HepG2 (cell line): ENCODE results near the gene FUT4. TPM values are rescaled to one million over a fixed set of nuclear protein-coding genes. Genes with fewer than 3 reads are reported as not detected.

Source experiments
- AGO1 ChIP-seq: fragments of 200-400 bp; formaldehyde crosslinking; IDR thresholded peaks from 2 replicates; pipeline ENCODE4 v1.6.1; 2017; ENCODE audit warnings: mild to moderate bottlenecking, low read depth, low read length, moderate library complexity; ENCODE audit not compliant: poor library complexity, severe bottlenecking
- DNMT1 ChIP-seq: sonication (generic); formaldehyde crosslinking; IDR thresholded peaks from 2 replicates; pipeline ENCODE4 v1.5.1; 2020; ENCODE audit warnings: mild to moderate bottlenecking, missing genetic modification reagents
- GZF1 ChIP-seq: sonication (generic); formaldehyde crosslinking; IDR thresholded peaks from 2 replicates; pipeline ENCODE4 v1.5.1; 2020; ENCODE audit warnings: mild to moderate bottlenecking, missing genetic modification reagents
- JUN ChIP-seq: sonication (generic); formaldehyde crosslinking; IDR thresholded peaks from 2 replicates; pipeline ENCODE4 v1.4.0; 2020; ENCODE audit warnings: mild to moderate bottlenecking, missing genetic modification reagents
- KLF6 ChIP-seq: IDR thresholded peaks from 2 replicates; pipeline ENCODE4 v1.8.0; 2016; ENCODE audit warnings: missing biosample characterization, missing genetic modification reagents
- MIER3 ChIP-seq: IDR thresholded peaks from 2 replicates; pipeline ENCODE4 v1.6.1; 2016; ENCODE audit warnings: missing compliant biosample characterization, borderline replicate concordance
- MYNN ChIP-seq: sonication (generic); formaldehyde crosslinking; IDR thresholded peaks from 2 replicates; pipeline ENCODE4 v1.4.0; 2020; ENCODE audit warnings: mild to moderate bottlenecking, low read depth, missing genetic modification reagents
- NFKBIZ ChIP-seq: IDR thresholded peaks from 2 replicates; pipeline ENCODE4 v1.6.1; 2018; ENCODE audit warnings: missing genetic modification reagents, missing compliant biosample characterization
- PAWR ChIP-seq: sonication (generic); formaldehyde crosslinking; IDR thresholded peaks from 2 replicates; pipeline ENCODE4 v1.4.0; 2020; ENCODE audit warnings: missing genetic modification reagents, mild to moderate bottlenecking, borderline replicate concordance
- PTBP1 ChIP-seq: fragments of 200-400 bp; formaldehyde crosslinking; IDR thresholded peaks from 2 replicates; pipeline ENCODE4 v1.6.1; 2018; ENCODE audit warnings: low read length, low read depth; ENCODE audit not compliant: poor library complexity, severe bottlenecking
- RAD21 ChIP-seq: fragments of 450-650 bp; formaldehyde crosslinking; IDR thresholded peaks from 2 replicates; pipeline ENCODE4 v1.5.0; 2020; ENCODE audit warnings: mild to moderate bottlenecking
- SKI ChIP-seq: fragments of 450-650 bp; IDR thresholded peaks from one replicate; pipeline ENCODE4 v1.6.1; 2018; ENCODE audit warnings: mild to moderate bottlenecking; ENCODE audit not compliant: partially characterized antibody
- SRY ChIP-seq: sonication (generic); formaldehyde crosslinking; IDR thresholded peaks from 2 replicates; pipeline ENCODE4 v1.8.0; 2022; ENCODE audit warnings: mild to moderate bottlenecking, missing genetic modification reagents
- TRIM24 ChIP-seq: sonication (generic); formaldehyde crosslinking; IDR thresholded peaks from 2 replicates; pipeline ENCODE4 v1.8.0; 2022; ENCODE audit warnings: mild to moderate bottlenecking, missing genetic modification reagents
- U2AF1 ChIP-seq: fragments of 200-400 bp; formaldehyde crosslinking; optimal IDR thresholded peaks from 2 replicates; pipeline ENCODE3; 2017; ENCODE audit warnings: mild to moderate bottlenecking, low read depth, low read length
- ZNF260 ChIP-seq: sonication (generic); formaldehyde crosslinking; IDR thresholded peaks from 2 replicates; pipeline ENCODE4 v1.4.0; 2020; ENCODE audit warnings: missing genetic modification reagents, low read depth, mild to moderate bottlenecking, borderline replicate concordance
- ZNF556 ChIP-seq: sonication (generic); formaldehyde crosslinking; IDR thresholded peaks from 2 replicates; pipeline ENCODE4 v1.4.0; 2020; ENCODE audit warnings: mild to moderate bottlenecking, missing genetic modification reagents, borderline replicate concordance
- ZNF567 ChIP-seq: sonication (generic); formaldehyde crosslinking; IDR thresholded peaks from 2 replicates; pipeline ENCODE4 v1.8.1; 2023; ENCODE audit warnings: mild to moderate bottlenecking, missing genetic modification reagents, borderline replicate concordance
- ZNF709 ChIP-seq: sonication (generic); formaldehyde crosslinking; IDR thresholded peaks from 2 replicates; pipeline ENCODE4 v1.5.0; 2020; ENCODE audit warnings: mild to moderate bottlenecking, missing genetic modification reagents
- ZNF775 ChIP-seq: sonication (generic); formaldehyde crosslinking; IDR thresholded peaks from 2 replicates; pipeline ENCODE4 v1.4.0; 2020; ENCODE audit warnings: missing genetic modification reagents, mild to moderate bottlenecking, moderate library complexity, borderline replicate concordance
- ZNF839 ChIP-seq: sonication (generic); formaldehyde crosslinking; IDR thresholded peaks from 2 replicates; pipeline ENCODE4 v1.4.0; 2020; ENCODE audit warnings: missing genetic modification reagents, mild to moderate bottlenecking, borderline replicate concordance
- polyA plus RNA-seq, 8 experiments: library from polyadenylated mRNA; depleted of rRNA in 3 of 8; stranded (reverse) in 7 of 8; unstranded in 1 of 8; fragments of >200 nt; fragmentation: Illumina TruSeq in 4 of 8; extraction: Trizol in 4 of 8; gene quantifications; 2 replicates each; pipeline versions ENCODE4 v1.2.1 to v1.2.3, GENCODE V29; 2011 to 2016; ENCODE audit warnings: low read depth in 4 of 8, missing spikeins in 1 of 8, mixed read lengths in 1 of 8; ENCODE audit not compliant: insufficient read depth in 1 of 8
- total RNA-seq, 5 experiments: library from RNA; depleted of rRNA; stranded (reverse); fragments of >200 nt; fragmentation: Illumina TruSeq; extraction: Trizol; gene quantifications; 2 replicates each; pipeline ENCODE4 v1.2.3, GENCODE V29; 2016; ENCODE audit warnings: low read depth in 1 of 5
- TF ChIP-seq, protein P1 (sequence below): sonication (generic); formaldehyde crosslinking; IDR thresholded peaks from 2 replicates; pipeline ENCODE4 v1.4.0; 2020; ENCODE audit warnings: missing genetic modification reagents, borderline replicate concordance
- TF ChIP-seq, protein P2 (sequence below): IDR thresholded peaks from 2 replicates; pipeline ENCODE4 v1.6.1; 2016; ENCODE audit warnings: missing compliant biosample characterization, missing genetic modification reagents, borderline replicate concordance
- TF ChIP-seq, protein P3 (sequence below): sonication (generic); formaldehyde crosslinking; IDR thresholded peaks from 2 replicates; pipeline ENCODE4 v1.4.0; 2020; ENCODE audit warnings: low read depth, mild to moderate bottlenecking, missing genetic modification reagents

The FUT4 gene
- total and polyA plus RNA-seq, 2 of the 13 experiments (the other 11 are each of a cell fraction or from before 2014, with no cell fraction given): 0.28 to 0.60 TPM

DNA sequence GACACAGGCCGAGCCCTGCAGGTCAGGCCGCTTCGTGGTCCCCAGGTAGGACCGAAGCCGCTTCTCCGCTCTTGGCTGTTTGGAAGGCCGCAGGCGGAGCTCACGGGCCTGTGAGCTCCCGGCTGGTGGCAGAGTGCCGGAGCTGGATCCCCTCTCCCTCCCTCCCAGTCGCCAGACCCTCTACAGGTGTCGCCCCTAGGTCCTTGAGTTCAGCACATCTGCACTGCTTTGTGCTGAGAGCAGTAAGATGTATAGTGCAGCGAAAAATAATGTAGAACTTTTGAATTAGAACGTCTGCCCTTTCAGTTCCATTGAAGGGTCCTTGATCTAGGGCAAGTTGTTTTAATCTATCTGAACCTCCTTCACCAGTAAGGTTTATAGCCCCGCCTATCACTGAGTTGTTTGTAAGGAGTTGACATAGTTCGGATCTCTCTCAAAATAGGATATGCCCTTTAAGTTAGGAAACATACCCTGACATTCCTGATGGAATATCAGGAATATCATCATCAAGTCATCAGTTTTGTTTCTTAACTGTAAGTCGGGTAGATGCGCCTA, 49.5 kb upstream of the FUT4 start (continued):
- TF ChIP-seq, protein P1, sequence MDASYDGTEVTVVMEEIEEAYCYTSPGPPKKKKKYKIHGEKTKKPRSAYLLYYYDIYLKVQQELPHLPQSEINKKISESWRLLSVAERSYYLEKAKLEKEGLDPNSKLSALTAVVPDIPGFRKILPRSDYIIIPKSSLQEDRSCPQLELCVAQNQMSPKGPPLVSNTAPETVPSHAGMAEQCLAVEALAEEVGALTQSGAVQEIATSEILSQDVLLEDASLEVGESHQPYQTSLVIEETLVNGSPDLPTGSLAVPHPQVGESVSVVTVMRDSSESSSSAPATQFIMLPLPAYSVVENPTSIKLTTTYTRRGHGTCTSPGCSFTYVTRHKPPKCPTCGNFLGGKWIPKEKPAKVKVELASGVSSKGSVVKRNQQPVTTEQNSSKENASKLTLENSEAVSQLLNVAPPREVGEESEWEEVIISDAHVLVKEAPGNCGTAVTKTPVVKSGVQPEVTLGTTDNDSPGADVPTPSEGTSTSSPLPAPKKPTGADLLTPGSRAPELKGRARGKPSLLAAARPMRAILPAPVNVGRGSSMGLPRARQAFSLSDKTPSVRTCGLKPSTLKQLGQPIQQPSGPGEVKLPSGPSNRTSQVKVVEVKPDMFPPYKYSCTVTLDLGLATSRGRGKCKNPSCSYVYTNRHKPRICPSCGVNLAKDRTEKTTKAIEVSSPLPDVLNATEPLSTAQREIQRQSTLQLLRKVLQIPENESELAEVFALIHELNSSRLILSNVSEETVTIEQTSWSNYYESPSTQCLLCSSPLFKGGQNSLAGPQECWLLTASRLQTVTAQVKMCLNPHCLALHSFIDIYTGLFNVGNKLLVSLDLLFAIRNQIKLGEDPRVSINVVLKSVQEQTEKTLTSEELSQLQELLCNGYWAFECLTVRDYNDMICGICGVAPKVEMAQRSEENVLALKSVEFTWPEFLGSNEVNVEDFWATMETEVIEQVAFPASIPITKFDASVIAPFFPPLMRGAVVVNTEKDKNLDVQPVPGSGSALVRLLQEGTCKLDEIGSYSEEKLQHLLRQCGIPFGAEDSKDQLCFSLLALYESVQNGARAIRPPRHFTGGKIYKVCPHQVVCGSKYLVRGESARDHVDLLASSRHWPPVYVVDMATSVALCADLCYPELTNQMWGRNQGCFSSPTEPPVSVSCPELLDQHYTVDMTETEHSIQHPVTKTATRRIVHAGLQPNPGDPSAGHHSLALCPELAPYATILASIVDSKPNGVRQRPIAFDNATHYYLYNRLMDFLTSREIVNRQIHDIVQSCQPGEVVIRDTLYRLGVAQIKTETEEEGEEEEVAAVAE (CRISPR knock-in tag): 0 out of 2 replicates have a peak, but pooled peaks have one; percentile 5
- TF ChIP-seq ZNF775 (no peak), U2AF1 (no peak), ZNF709 (CRISPR knock-in tag) (no peak), MIER3 (CRISPR knock-in tag) (no peak), ZNF556 (CRISPR knock-in tag) (no peak), AGO1 (no peak), TRIM24 (CRISPR knock-in tag) (no peak), ZNF260 (CRISPR knock-in tag) (no peak), PAWR (no peak), KLF6 (no peak; the same call in 1 of the 2 replicates), RAD21 (CRISPR knock-in tag) (peak; percentile 23; the same call in 1 of the 2 replicates), JUN (CRISPR knock-in tag) (no peak), ZNF567 (no peak), GZF1 (CRISPR knock-in tag) (0 out of 2 replicates have a peak, but pooled peaks have one; percentile 57), PTBP1 (no peak), SKI (no peak), ZNF839 (CRISPR knock-in tag) (no peak), NFKBIZ (CRISPR knock-in tag) (no peak), DNMT1 (0 out of 2 replicates have a peak, but pooled peaks have one; percentile 48), MYNN (no peak), SRY (peak; percentile 45; the same call in 1 of the 2 replicates)
- TF ChIP-seq, protein P2, sequence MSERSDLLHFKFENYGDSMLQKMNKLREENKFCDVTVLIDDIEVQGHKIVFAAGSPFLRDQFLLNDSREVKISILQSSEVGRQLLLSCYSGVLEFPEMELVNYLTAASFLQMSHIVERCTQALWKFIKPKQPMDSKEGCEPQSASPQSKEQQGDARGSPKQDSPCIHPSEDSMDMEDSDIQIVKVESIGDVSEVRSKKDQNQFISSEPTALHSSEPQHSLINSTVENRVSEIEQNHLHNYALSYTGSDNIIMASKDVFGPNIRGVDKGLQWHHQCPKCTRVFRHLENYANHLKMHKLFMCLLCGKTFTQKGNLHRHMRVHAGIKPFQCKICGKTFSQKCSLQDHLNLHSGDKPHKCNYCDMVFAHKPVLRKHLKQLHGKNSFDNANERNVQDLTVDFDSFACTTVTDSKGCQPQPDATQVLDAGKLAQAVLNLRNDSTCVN (CRISPR knock-in tag): no peak
- TF ChIP-seq, protein P3, sequence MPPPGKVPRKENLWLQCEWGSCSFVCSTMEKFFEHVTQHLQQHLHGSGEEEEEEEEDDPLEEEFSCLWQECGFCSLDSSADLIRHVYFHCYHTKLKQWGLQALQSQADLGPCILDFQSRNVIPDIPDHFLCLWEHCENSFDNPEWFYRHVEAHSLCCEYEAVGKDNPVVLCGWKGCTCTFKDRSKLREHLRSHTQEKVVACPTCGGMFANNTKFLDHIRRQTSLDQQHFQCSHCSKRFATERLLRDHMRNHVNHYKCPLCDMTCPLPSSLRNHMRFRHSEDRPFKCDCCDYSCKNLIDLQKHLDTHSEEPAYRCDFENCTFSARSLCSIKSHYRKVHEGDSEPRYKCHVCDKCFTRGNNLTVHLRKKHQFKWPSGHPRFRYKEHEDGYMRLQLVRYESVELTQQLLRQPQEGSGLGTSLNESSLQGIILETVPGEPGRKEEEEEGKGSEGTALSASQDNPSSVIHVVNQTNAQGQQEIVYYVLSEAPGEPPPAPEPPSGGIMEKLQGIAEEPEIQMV (CRISPR knock-in tag): no peak
